HFFc6 (cell line): ENCODE results near the gene TIMMDC1. TPM values are rescaled to one million over a fixed set of nuclear protein-coding genes. Genes with fewer than 3 reads are reported as not detected.
A peak's percentile ranks its signal among the peaks of the same experiment; 100 is the strongest.

ENCODE experiments used
- DNase-seq: peaks from one replicate; pipeline ENCODE4 v3.0.0-alpha.2; 2018
- H3K27ac Mint-ChIP-seq: 2 replicates; pipeline ENCODE4 v1.8.0; 2020; ENCODE audit warnings: mild to moderate bottlenecking, mixed read lengths
- H3K27me3 Mint-ChIP-seq: 2 replicates; pipeline ENCODE4 v1.8.0; 2021; ENCODE audit warnings: mild to moderate bottlenecking, moderate library complexity, mixed read lengths; ENCODE audit not compliant: insufficient read depth
- H3K36me3 Mint-ChIP-seq: 2 replicates; pipeline ENCODE4 v1.8.0; 2021; ENCODE audit warnings: low read depth, mixed read lengths
- H3K4me1 Mint-ChIP-seq: 2 replicates; pipeline ENCODE4 v1.8.0; 2020; ENCODE audit warnings: low read depth, mixed read lengths
- H3K4me3 Mint-ChIP-seq: 2 replicates; pipeline ENCODE4 v1.8.0; 2020; ENCODE audit warnings: mild to moderate bottlenecking, moderate library complexity, mixed read lengths
- H3K9me3 Mint-ChIP-seq: 2 replicates; pipeline ENCODE4 v1.8.0; 2020; ENCODE audit warnings: mild to moderate bottlenecking, mixed read lengths
- CTCF ChIP-seq: fragments of 200-600 bp; sonication (generic); IDR thresholded peaks from 2 replicates; pipeline ENCODE4 v1.5.0; 2021; ENCODE audit warnings: antibody characterized with exemption, mild to moderate bottlenecking
- total RNA-seq, 6 experiments: library from RNA; stranded (reverse); fragmentation: NEBNext Ultra II Directional; extraction: Animal tissue kit (Norgen Biotek cat#: 25700); gene quantifications; 2 replicates in 1 of 6; 3 replicates in 5 of 6; pipeline ENCODE4 v1.2.3, GENCODE V29; 2021

The TIMMDC1 gene
- total RNA-seq, 6 experiments from 2014 or later: 111 to 125 (median 112) TPM

DNA sequence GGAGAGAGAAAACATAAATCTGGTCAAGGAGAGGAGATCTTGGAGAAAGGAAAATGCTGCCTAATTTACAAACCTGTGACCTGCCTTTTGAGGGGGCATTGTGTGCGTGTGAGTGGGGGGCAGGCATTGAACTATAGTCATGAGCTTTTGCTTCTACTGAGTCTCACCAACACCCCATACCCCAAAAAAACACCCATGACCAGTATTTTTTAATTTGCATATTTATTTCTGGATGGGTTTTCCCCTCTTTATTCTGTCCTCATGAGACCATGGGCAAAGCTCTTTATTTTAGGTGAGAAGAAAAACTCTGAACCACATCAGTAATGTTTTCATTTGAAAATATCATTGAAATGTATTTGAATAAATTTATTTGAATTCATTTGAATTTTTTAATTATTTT is 40.4 kb downstream of the TIMMDC1 start:
- Mint-ChIP-seq H3K36me3 (no peaks in the 10 kb centered on the region), H3K27me3 (peaks cover 32% of the 10 kb centered on the region), H3K4me1 (no peaks in the 10 kb centered on the region), H3K4me3 (no peak overlapping the region), H3K27ac (no peak overlapping the region), H3K9me3 (no peaks in the 10 kb centered on the region)
- no peak for TF ChIP-seq CTCF
- DNase-seq: no peak

GRCh38 chr3:119541547-119541946 is 43.2 kb downstream of the TIMMDC1 start:
- peaks cover 35% of the 10 kb centered on the region for H3K27me3 Mint-ChIP-seq
- no peak for DNase-seq
- H3K4me3 Mint-ChIP-seq: no peak overlapping the region
- H3K4me1 Mint-ChIP-seq: no peaks in the 10 kb centered on the region
- H3K36me3 Mint-ChIP-seq: no peaks in the 10 kb centered on the region
- no peak overlapping the region for H3K27ac Mint-ChIP-seq
- no peak for TF ChIP-seq CTCF
- no peaks in the 10 kb centered on the region for H3K9me3 Mint-ChIP-seq

DNA sequence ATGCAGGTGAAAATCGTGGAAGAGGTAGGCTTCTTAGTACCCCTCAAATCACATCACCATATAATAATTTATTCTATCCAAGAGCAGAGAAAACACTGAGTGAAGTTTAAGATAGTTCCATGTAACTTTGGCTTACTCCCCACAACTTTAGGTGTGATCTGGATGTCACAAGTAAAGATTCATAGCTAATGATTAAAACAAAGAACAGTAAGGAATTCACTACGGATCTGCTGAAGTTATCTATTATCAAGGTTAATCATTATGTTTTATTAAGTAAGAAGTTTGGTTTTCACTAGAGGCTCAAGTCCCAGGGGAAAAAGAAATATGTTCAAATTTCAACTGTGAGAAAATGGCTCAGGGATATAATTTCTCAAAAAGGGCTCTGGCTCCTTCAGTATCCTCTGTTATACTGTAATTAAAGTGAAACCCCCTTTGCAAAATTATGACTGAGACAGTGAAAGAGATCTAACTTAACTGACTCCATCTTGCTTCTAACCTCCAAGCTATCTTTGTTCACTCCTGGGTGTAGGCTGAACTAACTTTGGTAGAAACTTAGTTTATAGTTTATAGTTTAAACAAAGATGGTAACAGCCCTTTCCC is 43.9 kb downstream of the TIMMDC1 start:
- no peak for TF ChIP-seq CTCF
- H3K9me3 Mint-ChIP-seq: no peaks in the 10 kb centered on the region

DNA sequence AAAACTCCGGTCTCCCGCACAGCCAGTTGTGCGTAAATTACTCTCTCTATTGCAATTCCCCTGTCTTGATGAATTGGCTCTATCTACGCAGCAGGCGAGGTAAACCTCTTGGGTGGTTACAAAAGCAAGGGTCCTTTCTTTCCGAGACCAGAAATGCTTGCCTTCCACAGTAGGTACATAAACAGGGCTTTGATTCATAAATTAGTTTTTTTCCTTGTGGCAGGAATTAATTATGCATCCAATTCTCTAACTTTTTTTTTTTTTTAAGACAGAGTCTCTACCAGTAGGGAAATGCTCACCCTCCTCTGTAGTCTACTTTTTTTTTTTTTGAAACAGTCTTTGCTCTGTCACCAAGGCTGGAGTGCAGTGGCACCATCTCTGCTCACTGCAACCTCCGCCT is 44.8 kb downstream of the TIMMDC1 start:
- peak; percentile 50 for TF ChIP-seq CTCF
- no peak overlapping the region for H3K27ac Mint-ChIP-seq
- H3K4me1 Mint-ChIP-seq: no peaks in the 10 kb centered on the region
- no peaks in the 10 kb centered on the region for H3K9me3 Mint-ChIP-seq
- DNase-seq: no peak
- H3K27me3 Mint-ChIP-seq: peaks cover 28% of the 10 kb centered on the region
- no peak overlapping the region for H3K4me3 Mint-ChIP-seq
- H3K36me3 Mint-ChIP-seq: no peaks in the 10 kb centered on the region

More for the DNA sequence above, 43.9 kb downstream of the TIMMDC1 start:
- H3K36me3 Mint-ChIP-seq: no peaks in the 10 kb centered on the region
- H3K27me3 Mint-ChIP-seq: peaks cover 35% of the 10 kb centered on the region
- no peak for DNase-seq
- H3K27ac Mint-ChIP-seq: no peak overlapping the region
- H3K4me3 Mint-ChIP-seq: no peak overlapping the region
- H3K4me1 Mint-ChIP-seq: no peaks in the 10 kb centered on the region

GRCh38 chr3:119547227-119547626 is 48.9 kb downstream of the TIMMDC1 start:
- H3K4me3 Mint-ChIP-seq: no peak overlapping the region
- no peak for TF ChIP-seq CTCF
- H3K36me3 Mint-ChIP-seq: no peaks in the 10 kb centered on the region
- H3K27ac Mint-ChIP-seq: no peak overlapping the region
- peaks cover 16% of the 10 kb centered on the region for H3K27me3 Mint-ChIP-seq
- no peaks in the 10 kb centered on the region for H3K4me1 Mint-ChIP-seq
- DNase-seq: no peak
- H3K9me3 Mint-ChIP-seq: no peaks in the 10 kb centered on the region

GRCh38 chr3:119548341-119548740 is 50.0 kb downstream of the TIMMDC1 start:
- H3K27ac Mint-ChIP-seq: no peak overlapping the region
- no peaks in the 10 kb centered on the region for H3K36me3 Mint-ChIP-seq
- peaks cover 10% of the 10 kb centered on the region for H3K27me3 Mint-ChIP-seq
- no peak for TF ChIP-seq CTCF
- no peak for DNase-seq
- H3K4me1 Mint-ChIP-seq: no peaks in the 10 kb centered on the region
- no peak overlapping the region for H3K4me3 Mint-ChIP-seq
- no peaks in the 10 kb centered on the region for H3K9me3 Mint-ChIP-seq
